ENCODE results near the gene BICRA. TPM values are rescaled to one million over a fixed set of nuclear protein-coding genes. Genes with fewer than 3 reads are reported as not detected.
A peak's percentile ranks its signal among the peaks of the same experiment; 100 is the strongest.

Gene BICRA
- total and polyA plus RNA-seq, 9 of the 15 experiments (the other 6 are each of a cell fraction or from before 2014, with no cell fraction given) = 0.01 to 8.8 (median 1.2) TPM

DNA sequence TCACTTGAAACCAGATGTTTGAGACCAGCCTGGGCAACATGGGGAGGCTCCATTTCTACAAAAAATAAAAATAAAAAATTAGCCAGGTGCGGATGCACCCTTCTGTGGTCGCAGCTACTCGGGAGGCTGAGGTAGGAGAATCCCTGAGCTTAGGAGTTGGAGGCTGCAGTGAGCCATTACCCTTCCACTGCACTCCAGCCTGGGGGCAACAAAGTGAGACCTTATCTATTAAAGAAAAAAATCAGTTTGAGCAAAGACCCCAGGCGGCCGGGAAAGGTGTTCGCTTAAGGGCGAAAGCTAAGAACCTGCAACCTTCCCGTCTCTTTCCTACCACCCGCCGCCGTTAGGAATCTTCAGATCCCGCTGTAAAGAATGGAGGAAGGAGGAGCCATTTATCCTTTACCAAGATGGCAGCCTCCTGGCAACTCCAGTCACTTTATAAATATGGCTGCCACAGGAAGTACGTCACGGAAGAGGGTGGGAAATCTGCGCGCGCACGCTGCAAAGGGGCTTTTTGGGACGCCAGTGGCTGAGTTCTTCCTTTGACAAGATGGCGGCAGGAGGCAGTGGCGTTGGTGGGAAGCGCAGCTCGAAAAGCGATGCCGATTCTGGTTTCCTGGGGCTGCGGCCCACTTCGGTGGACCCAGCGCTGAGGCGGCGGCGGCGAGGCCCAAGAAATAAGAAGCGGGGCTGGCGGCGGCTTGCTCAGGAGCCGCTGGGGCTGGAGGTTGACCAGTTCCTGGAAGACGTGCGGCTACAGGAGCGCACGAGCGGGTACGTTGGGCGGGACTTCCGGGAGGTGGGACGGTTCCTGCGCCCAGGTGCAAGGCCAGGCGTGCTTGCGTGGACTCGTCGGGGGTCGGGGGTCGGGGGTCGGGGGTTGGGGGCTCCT lies 136.3 kb downstream of the BICRA start, which contains the start of gene NOP53 (continued):
- peak; percentile 97 for TF ChIP-seq ZNF766 (CRISPR knock-in tag; conservative IDR thresholded peaks at IDR 0.05)
- TF ChIP-seq, protein P1, sequence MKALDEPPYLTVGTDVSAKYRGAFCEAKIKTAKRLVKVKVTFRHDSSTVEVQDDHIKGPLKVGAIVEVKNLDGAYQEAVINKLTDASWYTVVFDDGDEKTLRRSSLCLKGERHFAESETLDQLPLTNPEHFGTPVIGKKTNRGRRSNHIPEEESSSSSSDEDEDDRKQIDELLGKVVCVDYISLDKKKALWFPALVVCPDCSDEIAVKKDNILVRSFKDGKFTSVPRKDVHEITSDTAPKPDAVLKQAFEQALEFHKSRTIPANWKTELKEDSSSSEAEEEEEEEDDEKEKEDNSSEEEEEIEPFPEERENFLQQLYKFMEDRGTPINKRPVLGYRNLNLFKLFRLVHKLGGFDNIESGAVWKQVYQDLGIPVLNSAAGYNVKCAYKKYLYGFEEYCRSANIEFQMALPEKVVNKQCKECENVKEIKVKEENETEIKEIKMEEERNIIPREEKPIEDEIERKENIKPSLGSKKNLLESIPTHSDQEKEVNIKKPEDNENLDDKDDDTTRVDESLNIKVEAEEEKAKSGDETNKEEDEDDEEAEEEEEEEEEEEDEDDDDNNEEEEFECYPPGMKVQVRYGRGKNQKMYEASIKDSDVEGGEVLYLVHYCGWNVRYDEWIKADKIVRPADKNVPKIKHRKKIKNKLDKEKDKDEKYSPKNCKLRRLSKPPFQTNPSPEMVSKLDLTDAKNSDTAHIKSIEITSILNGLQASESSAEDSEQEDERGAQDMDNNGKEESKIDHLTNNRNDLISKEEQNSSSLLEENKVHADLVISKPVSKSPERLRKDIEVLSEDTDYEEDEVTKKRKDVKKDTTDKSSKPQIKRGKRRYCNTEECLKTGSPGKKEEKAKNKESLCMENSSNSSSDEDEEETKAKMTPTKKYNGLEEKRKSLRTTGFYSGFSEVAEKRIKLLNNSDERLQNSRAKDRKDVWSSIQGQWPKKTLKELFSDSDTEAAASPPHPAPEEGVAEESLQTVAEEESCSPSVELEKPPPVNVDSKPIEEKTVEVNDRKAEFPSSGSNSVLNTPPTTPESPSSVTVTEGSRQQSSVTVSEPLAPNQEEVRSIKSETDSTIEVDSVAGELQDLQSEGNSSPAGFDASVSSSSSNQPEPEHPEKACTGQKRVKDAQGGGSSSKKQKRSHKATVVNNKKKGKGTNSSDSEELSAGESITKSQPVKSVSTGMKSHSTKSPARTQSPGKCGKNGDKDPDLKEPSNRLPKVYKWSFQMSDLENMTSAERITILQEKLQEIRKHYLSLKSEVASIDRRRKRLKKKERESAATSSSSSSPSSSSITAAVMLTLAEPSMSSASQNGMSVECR (CRISPR knock-in tag; IDR thresholded peaks at IDR 0.05) = no peak; the same call in 1 of the 2 replicates
- TF ChIP-seq JUND (IDR thresholded peaks at IDR 0.05; ENCODE audit: borderline replicate concordance, low read depth, low read length) = peak; percentile 15; the same call in 1 of the 2 replicates
- TF ChIP-seq JUND (tag; IDR thresholded peaks at IDR 0.05; ENCODE audit: borderline replicate concordance, low read depth, low read length) = peak; percentile 61; the same call in 2 of the 3 replicates
- no peak for TF ChIP-seq TRIM24 (IDR thresholded peaks at IDR 0.05)
- TF ChIP-seq, protein P2, sequence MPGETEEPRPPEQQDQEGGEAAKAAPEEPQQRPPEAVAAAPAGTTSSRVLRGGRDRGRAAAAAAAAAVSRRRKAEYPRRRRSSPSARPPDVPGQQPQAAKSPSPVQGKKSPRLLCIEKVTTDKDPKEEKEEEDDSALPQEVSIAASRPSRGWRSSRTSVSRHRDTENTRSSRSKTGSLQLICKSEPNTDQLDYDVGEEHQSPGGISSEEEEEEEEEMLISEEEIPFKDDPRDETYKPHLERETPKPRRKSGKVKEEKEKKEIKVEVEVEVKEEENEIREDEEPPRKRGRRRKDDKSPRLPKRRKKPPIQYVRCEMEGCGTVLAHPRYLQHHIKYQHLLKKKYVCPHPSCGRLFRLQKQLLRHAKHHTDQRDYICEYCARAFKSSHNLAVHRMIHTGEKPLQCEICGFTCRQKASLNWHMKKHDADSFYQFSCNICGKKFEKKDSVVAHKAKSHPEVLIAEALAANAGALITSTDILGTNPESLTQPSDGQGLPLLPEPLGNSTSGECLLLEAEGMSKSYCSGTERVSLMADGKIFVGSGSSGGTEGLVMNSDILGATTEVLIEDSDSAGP (CRISPR knock-in tag; IDR thresholded peaks at IDR 0.05) = no peak
- no peak for TF ChIP-seq ZNF354B (CRISPR knock-in tag; IDR thresholded peaks at IDR 0.05)
- TF ChIP-seq, protein P3, sequence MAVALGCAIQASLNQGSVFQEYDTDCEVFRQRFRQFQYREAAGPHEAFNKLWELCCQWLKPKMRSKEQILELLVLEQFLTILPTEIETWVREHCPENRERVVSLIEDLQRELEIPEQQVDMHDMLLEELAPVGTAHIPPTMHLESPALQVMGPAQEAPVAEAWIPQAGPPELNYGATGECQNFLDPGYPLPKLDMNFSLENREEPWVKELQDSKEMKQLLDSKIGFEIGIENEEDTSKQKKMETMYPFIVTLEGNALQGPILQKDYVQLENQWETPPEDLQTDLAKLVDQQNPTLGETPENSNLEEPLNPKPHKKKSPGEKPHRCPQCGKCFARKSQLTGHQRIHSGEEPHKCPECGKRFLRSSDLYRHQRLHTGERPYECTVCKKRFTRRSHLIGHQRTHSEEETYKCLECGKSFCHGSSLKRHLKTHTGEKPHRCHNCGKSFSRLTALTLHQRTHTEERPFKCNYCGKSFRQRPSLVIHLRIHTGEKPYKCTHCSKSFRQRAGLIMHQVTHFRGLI (CRISPR knock-in tag; IDR thresholded peaks at IDR 0.05) = no peak
- TF ChIP-seq SRSF1 (IDR thresholded peaks at IDR 0.05; ENCODE audit: low read depth, low read length) = no peak
- peak; percentile 84 to 92 for TF ChIP-seq SIX5 (IDR thresholded peaks at IDR 0.05; ENCODE audit: borderline replicate concordance in 1 of 2, insufficient read depth in 1 of 2, low read depth in 1 of 2, low read length in 2 of 2)
- peak; percentile 89 for TF ChIP-seq POLR2AphosphoS5 (IDR thresholded peaks at IDR 0.05; ENCODE audit: control insufficient read depth, insufficient read depth, low read depth, low read length)
- no peak for TF ChIP-seq ZKSCAN1 (IDR thresholded peaks at IDR 0.05; ENCODE audit: low read depth, low read length)
- TF ChIP-seq, protein P4, sequence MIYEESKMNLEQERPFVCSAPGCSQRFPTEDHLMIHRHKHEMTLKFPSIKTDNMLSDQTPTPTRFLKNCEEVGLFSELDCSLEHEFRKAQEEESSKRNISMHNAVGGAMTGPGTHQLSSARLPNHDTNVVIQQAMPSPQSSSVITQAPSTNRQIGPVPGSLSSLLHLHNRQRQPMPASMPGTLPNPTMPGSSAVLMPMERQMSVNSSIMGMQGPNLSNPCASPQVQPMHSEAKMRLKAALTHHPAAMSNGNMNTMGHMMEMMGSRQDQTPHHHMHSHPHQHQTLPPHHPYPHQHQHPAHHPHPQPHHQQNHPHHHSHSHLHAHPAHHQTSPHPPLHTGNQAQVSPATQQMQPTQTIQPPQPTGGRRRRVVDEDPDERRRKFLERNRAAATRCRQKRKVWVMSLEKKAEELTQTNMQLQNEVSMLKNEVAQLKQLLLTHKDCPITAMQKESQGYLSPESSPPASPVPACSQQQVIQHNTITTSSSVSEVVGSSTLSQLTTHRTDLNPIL (CRISPR knock-in tag; IDR thresholded peaks at IDR 0.05) = no peak
- TF ChIP-seq NCOA2 (IDR thresholded peaks at IDR 0.05; ENCODE audit: partially characterized antibody in 2 of 2) = no peak
- TF ChIP-seq RFX1 (IDR thresholded peaks at IDR 0.05) = no peak; the same call in 1 of the 2 replicates

Data from K562 (cell line).